ENCODE data around the gene TAAR9.
"Not testable (repeated sequence)": the region's sequence is repeated elsewhere in the genome, so short reads cannot be mapped to it uniquely, and the experiment has no call there.

Gene TAAR9

DNA sequence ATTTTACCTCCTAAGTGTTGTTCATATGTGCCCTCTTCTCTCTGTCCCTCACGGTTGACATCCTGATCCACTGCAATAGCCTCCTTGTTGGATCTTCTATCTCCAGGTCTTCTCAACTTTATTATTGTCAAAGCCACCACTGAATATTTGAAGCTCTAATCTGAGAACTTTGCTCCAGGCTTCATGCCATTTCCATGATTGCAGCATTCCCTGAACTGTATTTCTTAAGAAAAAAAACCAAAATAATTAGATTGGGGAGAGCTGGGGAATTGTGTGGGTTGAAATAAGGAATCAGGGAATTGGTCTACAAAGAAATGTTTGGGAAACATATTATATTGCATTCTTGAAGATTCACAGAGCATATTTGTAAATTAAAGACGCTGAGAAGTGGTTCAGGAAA is 22.7 kb upstream of the TAAR9 start:
- no peak for FAIRE-seq

DNA sequence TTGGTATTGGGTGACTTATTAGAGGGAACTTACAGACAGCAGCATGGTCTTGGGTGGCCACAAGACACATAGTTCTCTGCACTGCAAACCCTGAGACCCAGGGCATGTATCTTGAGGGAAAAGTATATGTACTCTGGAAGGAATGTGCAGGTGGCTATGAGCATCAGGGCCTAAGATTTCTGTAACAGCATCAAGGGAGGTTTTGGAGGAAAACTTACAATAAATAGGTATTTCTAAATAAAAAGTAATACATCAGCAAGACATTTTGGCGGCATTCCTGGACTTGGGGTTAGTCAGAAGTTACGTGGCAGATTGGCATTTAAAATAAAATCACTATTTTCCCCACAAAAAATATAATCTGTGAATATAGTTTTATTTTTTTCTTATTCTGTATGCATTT is 17.1 kb upstream of the TAAR9 start:
- no peak for FAIRE-seq

DNA sequence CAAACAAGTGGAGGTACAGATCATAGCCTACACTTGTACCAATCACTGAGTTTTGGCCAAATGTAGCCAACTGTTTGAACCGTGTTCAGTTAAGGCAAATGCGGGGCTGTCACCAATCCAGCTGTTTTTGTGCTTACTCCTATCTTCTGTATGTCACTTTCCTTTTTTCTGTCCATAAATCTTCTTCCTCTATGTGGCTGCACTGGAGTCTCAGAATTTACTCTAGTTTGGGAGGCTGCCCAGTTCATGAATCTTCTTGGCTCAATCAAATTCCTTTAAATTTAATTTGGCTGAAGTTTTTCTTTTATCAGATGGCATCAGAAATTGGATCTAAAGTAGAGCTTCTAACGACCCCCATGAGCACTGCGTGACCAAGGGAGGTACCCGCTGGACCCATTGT is 13.4 kb upstream of the TAAR9 start:
- no peak for FAIRE-seq

DNA sequence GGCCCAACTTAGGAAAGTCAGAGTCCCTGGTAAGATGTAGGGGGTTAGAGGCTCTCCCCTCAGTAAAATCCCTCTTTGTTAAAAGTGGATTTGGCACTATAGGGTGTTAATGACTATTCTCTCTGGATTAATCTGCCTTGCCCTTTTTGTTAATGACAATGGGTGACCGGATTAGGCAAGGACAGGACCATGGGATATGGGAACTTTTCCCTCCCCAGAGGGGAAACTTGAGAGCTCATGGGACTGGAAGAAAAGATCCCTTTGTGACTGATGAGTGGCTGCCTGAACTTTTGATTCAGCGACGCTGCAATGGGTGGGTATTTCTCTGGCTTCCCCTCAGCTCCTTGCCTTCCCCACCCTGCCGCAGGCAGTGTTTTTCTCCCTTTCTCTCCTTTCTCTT is 12.2 kb upstream of the TAAR9 start:
- no peak for FAIRE-seq

DNA sequence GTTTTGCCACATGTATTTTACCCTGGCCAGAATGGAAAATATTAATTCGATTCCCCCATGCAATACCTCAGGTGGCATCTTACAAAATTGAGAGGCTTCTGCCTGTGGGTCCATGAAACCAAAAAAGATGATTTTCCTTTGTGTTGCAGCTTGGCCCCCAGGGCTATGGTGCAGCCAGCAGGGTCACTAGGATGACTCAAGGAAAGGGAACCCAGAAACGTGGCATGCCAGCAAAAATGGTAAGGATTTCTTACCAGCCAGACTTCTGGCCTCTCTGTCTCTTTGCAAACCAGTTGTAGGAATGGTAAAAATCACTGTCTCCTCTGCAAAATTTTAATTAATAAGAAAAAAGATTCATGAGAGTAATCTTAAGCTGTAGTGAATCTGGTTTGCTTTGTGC is 11.6 kb upstream of the TAAR9 start:
- FAIRE-seq: no peak

DNA sequence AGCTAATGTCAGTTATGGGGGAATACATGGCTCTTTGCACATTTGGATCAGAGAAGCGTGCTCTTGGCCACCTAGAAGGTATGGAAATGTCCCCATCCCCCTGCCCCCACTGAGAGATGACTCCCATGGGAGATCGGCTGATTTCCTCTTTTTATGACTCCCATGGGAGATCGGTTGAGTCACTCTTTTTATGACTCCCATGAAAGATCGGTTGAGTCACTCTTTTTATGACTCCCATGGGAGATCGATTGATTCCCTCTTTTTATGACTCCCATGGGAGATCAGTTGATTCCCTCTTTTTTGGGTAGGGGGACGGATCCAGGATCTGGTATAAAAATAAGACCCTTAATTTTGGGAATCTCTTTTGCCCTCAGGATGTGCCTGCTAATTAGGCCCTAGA is 10.3 kb upstream of the TAAR9 start:
- no peak for FAIRE-seq

DNA sequence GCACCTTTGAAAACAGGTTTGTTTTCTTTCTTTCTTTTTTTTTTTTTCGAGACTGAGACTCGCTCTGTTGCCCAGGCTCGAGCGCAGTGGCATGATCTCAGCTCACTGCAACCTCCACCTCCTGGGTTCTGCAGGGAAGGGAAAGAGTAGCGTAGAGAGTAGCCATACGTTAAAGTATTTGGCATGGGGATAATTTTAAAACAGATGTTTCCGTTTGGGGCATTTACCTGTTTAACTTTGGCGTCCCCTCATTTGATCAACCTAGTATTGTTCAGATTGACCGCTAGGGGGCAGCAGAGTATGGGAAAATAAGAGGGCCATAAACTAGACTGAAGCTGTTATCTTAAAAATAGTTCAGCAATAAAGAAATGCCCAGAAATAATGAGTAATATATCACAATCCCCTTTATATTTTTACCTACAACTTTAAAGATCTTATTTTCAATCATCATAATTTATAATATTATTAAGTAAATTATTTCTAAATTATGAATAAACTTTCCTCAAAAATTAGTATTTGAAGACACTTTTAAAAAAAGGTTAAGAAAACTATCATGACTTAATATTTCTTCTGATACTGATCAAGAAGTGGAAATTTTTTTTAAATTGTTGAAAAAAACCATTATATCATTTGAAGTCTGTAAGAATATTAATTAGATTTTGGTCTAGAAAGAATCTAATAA is 7.6 kb upstream of the TAAR9 start:
- FAIRE-seq: peak; percentile 94

DNA sequence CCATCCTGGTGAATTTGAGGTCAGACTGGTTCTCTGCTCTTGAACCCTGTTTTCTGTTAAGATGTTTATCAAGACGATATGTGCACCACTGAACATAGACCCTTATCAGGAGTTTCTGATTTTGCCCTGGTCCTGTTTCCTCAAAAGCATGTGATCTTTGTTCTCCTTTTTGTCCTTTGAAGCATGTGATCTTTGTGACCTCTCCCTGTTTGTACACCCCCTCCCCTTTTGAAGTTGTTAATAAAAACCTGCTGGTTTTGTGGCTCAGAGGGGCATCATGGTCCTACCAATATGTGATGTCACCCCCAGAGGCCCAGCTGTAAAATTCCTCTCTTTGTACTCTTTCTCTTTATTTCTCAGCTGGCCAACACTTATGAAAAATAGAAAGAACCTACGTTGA is 3.5 kb upstream of the TAAR9 start:
- FAIRE-seq: not testable (repeated sequence)

DNA sequence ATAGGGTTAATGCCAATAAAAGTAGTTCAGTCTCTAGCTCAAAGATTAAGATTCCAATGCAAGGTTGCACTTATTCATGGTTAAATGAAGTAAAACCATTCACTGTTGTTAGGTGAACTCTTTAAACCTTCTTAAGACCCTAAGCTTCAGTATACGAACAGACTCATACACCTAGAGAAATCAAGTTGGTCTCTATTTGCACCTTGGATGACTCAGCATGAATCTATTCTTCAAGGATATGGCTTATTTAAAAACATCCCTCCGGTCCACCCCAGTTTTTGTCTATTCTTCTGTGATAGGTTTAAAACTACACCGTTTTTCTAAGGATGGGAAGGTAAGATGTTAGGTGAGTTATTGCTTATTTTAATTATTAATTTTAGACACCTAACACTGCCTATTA is 932 bp upstream of the TAAR9 start:
- no peak for FAIRE-seq

DNA sequence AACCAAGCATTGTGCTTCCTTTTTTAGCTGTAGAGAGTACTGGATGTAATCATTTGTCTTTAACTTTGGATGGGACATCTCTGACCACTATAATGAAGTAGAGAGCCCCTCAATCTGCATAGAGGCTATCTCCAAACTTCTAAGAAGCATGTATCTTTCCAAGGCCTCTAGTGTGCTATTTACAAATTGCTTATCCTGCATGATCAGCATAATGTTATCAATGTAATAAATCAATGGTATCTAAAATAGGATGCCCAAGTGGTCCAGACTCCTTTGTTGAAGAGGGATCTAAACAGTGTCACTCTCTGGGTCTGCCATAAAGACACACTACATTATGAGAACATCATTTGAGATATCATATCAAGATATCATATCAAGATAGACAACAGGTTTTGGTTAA is 6.7 kb downstream of the TAAR9 start:
- FAIRE-seq: no peak

DNA sequence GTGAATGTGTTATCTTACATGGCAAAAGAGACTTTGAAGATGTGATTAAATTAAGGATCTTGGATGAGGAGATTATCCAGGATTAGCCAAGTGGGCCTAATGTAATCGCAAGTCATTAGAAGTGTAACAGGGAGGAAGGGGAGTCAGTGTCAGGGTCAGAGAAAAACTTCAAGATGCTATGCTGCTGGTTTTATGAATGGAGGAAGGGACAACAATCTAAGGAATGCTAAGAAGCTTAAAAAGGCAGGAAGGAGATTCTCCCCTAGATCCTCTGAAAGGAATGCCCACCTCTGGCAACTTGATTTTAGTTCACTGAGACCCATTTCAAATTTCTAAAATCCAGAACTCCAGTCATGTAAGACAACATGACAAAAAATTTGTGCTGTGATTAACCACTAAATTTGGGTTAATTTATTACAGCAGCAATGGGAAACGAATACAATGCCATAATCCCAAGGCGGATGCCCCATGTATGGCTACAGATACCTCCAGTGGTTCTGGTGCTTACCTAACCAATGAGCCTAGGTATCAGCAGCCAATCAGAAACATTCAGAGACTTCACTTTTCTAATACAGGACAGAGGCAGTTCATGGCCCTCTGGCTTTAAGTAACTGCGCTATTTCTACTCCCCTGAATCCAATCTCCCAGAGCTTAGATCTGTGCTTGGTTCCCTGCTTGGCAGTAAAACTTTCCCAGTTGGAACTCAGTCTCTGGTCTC is 10.8 kb downstream of the TAAR9 start:
- no peak for FAIRE-seq

DNA sequence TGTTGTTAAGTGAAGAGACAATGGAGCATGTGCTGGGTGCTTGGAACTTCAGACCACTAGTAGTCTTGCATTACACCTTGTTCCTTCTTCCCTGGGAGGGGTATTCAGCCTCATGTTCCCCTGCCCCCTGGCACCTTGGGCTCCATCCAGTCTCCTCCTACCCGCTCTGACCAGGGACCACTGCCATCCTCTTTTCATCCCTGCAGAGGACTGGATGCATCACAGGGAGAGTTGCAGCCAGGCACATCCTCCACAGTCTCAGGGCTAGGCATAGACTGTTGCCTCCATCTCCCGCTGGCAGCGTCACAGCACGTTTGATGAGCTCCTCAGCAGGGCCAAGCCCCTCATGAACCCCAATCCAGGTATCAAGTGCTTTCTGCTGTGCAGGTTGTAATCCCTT is 13.1 kb downstream of the TAAR9 start:
- FAIRE-seq: no peak

DNA sequence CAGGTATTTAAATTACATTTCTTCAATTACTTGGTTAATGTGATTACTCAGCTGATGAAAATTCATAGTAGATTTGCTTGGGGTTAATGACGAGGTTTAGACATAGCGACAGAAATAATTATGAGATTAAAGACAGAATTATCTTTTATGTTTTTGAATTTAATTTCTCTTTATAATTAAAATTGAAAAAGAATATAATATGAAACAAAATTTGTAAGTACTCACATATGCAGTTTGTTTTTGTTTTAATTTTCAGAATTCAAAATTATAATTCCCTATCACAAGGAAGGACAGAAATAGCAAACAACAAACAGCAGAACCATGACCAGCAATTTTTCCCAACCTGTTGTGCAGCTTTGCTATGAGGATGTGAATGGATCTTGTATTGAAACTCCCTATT is 14.3 kb downstream of the TAAR9 start, which contains the start of gene TAAR8:
TSS of gene TAAR8 (plus strand) at position 301 of the 400 bp plus-strand sequence. CDS start at position 322, 21 bp downstream.
- FAIRE-seq: no peak

DNA sequence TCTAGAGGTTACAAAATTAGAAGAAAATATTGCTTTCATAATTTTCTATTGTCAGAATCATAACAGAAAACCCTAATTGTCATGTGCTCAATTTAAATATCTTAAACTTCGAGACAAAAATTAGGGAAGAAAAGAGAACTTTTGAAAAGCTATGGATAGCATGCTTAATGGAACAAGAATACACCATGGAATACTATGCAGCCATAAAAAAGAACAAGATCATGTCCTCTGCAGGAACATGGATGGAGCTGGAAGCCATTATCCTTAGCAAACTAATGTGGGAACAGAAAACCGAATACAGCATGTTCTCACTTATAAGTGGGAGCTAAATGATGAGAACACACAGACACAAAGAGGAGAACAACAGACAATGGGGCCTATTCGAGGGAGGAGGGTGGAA is 22.0 kb downstream of the TAAR9 start:
- FAIRE-seq: not testable (repeated sequence)

DNA sequence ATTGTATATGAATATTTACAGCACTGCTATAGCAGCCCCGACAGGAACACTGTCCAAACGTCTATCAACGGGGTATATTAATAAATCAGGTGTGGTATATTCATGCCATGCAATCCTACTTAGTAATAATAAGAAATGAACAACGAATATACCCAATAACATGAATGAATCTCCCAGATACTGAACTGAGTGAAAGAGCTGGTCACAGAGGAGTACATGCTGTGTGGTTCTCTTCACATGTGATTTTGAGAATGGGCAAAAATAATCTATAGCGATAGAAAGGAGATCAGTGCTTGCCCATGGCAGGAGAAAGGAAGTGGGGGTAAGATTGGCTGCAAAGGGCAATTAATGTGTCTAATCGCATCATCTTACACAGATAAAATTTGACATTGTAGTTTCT is 28.3 kb downstream of the TAAR9 start:
- FAIRE-seq: no peak

DNA sequence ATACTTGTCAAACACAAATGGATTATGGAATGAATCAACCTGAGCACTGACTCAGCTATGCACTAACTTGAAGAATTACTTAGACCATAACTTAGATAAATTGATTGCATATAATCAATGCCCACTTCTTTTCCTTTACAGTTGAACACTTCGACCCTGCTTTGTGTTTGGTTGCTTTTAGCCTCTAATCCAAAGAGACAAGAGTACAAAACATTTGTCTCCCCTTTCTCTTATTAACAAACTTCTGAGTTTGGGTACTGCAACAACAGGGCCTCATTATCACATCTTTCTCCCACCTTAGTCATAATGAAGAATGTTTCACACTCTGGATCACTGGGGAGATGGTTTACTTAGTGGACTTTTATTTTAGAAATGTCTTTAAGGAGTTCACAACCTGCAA is 29.5 kb downstream of the TAAR9 start:
- FAIRE-seq: no peak

DNA sequence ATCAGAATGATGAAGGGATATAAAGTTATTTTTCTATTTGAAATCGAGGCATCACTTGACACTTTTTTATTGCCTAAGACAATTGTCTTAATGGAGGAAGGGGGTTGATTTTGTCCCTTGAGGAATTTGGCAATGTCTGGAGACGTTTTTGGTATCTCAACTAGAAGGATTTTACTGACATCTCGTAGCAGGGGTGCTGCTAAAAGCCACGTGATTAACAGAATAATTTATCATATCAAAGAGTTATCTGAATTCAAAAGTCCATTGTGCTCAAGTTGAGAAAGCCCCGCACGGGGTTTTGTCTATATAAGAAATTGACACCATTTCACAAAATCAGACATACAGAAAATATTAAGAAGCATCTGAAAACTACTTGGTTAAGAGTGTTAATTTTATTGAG is 30.5 kb downstream of the TAAR9 start:
- FAIRE-seq: no peak

DNA sequence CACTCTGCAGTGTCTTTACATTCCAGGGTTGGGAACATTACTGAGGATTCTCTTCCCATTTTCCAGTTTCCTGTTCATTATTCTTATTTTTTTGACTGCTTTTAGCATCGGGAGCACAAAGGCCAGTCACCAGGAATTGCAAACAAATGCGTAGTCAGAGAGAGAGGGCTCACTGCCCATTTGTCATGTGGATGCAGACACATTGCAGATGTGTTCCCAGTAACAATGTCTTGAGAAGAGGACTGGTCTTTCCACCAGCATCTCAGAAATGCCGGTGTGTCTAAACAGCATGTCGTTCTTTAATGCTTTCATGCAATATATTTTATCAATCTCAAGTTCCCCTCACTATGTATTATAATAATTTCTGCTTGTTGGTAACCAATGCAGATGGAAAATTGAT is 31.1 kb downstream of the TAAR9 start:
- no peak for FAIRE-seq

DNA sequence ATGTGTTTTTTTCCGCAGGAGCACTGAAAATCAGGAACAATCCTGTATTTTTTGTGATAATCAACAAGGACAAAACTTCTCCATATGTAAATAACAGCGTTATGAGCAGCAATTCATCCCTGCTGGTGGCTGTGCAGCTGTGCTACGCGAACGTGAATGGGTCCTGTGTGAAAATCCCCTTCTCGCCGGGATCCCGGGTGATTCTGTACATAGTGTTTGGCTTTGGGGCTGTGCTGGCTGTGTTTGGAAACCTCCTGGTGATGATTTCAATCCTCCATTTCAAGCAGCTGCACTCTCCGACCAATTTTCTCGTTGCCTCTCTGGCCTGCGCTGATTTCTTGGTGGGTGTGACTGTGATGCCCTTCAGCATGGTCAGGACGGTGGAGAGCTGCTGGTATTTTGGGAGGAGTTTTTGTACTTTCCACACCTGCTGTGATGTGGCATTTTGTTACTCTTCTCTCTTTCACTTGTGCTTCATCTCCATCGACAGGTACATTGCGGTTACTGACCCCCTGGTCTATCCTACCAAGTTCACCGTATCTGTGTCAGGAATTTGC is 32.2 kb downstream of the TAAR9 start, which contains the start of gene TAAR6:
TSS of gene TAAR6 (plus strand) at position 102 of the 557 bp plus-strand sequence. CDS start at position 102, 0 bp downstream.
- no peak for FAIRE-seq

DNA sequence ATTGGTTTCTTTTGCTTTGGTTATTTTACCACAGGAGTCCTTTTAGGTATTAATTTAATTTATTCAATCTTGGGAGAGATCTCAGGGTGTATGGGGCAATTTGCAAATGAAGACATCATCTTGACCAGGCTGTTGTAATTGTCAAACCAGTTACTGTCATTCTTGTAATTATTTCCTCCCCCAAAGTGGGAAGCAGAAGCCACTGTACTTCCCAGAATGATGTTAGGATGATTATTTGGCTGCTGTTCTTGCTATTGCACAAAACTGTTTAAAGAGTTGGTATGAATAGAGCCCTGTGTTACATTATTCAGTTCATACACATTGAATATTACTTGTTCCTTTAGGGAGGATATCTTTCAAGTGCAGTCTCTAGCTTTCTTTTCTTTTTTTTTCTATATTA is 33.7 kb downstream of the TAAR9 start:
- no peak for FAIRE-seq

DNA sequence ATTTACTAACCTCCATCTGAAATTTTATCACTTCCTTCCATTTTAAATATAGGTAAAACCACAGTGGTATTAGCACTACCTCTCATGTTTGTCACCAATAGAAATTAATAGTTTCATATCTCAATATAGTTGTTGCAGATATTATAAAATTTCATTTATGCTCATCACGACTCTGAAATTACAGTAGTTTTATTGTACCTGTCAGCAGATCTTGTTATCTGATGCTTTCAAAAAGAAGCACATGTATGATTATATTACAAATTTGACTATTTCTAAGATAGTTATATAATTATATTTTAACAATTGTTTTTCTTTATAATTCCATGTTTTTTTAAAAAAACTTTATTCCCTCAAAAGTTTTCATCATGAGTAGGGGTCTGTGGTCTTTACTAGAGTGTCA is 46.6 kb downstream of the TAAR9 start:
- FAIRE-seq: no peak

DNA sequence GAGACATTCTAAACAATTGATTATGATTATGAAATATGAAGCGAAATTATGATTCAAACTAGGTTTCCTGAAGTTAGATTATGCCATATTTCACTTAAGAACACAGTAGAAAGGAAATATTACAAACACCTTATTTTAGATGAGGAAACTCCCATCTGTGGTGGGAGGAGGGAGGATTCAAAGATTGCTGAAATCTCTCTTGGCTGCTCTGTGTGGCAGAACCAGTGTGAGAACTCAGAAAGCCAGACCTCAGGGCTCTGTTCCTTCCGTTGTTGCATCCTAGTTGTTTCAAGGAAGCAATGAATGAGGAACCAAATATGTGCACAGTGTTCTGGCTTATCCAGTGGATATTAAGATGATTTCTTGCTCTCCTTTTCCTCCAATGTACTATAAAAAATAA is 49.3 kb downstream of the TAAR9 start:
- no peak for FAIRE-seq
